GM03348 (cell line): ENCODE results near the gene CPXM2.

Experiments used
- DNase-seq: peaks from one replicate; pipeline ENCODE4 v3.0.0; 2012; ENCODE audit warnings: low spot score

Gene CPXM2

DNA sequence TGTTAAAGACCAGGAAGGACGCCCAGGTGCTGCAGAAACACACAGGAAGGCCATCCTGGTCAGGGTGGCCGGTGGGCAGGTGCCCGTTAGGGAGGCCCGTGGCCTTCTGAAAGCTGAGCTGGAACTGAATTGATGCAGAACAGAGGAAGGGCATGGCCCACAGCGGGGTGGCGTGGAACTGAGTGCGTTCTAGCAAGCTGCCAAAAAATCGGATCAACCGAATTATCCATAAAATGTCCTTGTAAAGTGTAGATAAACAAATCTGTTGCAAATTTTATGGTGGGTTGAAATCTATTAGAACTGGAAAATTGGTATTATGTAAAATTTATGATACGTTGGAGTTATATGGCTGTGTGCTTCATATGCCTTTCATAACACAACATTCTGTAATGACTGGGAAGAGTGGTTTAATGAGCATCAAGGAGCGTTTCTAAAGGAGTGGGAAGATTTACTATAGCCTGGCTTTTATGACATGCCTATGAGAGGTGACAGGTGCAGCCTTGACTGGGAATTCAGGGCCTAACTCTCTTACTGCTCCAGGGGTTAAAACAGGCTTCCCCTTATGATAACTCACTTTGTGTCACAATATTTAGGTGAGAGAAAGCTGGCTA is 117.4 kb downstream of the CPXM2 start:
- DNase-seq, result no peak

DNA sequence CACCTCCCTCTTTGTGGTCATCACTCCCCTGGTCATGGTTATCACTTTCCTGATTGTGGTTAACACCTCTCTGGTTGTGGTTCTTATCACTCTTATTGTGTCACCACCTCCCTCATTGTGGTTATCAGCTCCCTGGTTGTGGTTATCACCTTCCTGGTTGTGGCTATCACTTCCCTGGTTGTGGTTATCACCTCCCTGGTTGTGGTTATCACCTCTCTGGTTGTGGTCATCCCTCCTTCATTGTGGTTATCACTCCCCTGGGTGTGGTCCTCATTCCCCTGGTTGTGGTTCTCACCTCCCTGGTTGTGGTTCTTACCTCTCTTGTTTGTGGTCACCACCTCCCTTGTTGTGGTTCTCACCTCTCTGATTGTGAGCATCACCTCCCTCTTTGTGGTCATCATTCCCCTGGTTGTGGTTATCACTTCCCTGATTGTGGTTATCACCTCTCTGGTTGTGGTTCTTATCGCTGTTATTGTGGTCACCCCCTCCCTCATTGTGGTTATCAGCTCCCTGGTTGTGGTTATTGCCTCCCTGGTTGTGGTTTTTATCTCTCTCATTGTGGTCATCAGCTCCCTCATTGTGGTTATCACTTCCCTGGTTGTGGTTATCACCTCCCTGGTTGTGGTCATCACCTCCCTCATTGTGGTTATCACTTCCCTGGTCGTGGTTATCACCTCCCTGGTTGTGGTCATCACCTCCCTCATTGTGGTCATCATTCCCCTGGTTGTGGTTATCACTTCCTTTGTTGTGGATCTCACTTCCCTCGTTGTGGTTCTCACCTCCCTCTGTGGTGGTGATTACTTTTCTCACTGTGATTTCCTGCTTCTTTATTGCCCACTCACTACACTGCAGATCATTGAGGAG is 118.7 kb downstream of the CPXM2 start:
- DNase-seq, result no peak

- DNase-seq, result no peak
Measured at GRCh38 chr10:123771877-123772644, 119.5 kb downstream of the CPXM2 start.

GRCh38 chr10:123769647-123770046 is 122.0 kb downstream of the CPXM2 start:
- DNase-seq, result no peak

DNA sequence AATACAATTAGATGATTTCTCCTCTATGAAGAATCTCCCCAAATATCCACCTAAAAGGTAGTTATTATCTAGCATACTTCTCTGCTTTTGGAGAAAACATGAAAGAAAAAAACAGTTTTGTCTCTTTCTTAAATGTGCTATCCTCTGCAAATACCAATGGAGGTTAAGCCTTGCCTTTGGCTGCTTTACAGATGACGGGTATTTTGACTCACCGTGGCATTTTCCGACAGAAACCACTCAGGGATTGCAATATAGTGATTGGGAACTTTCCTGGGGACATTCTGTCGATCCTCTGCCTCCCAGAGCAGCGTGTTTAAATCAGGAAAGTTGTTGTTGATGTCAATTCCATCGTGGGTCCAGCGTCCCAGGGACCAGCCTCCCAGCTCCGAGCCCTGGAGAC is 124.8 kb downstream of the CPXM2 start:
- DNase-seq, result no peak

DNA sequence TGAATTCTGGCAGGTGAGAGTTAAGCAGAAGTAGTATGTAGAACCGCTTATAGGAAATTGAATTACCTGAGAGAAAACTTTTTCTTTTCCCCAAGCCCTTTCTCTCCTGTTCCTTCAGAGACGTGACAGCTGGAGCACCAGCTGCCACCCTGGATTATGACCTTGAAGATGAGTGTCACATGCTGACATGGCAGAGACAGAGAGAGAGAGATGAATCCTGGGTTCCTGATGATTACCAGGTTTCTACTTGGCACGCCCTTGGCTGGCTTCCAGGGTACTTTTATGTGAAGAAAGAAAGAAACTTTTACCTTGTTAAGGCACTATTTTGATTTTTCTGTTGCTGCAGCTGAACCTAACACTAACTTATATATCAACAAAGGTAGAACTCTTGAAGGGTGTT is 125.6 kb downstream of the CPXM2 start:
- DNase-seq, result no peak

GRCh38 chr10:123761666-123762230 is 129.9 kb downstream of the CPXM2 start:
- DNase-seq, result no peak

DNA sequence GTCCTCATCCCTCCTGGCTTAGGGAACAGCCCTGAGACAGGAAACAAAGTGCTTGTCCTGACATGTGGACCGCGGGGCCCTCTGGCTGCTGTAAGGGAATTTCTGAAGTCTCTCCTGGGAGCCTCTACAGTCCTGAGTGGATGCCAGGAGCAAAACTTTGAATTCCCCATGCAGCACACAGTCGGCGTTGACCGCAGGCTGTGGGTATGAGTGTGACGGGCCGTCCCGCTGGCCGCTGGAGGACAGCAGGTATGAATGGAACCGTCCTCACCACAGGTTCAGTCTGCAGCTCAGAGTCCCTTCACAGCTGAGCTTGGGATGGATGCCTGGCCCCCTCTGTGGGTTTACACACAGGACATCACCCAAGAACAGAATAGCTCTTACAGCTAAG is 130.6 kb downstream of the CPXM2 start:
- DNase-seq, result no peak

DNA sequence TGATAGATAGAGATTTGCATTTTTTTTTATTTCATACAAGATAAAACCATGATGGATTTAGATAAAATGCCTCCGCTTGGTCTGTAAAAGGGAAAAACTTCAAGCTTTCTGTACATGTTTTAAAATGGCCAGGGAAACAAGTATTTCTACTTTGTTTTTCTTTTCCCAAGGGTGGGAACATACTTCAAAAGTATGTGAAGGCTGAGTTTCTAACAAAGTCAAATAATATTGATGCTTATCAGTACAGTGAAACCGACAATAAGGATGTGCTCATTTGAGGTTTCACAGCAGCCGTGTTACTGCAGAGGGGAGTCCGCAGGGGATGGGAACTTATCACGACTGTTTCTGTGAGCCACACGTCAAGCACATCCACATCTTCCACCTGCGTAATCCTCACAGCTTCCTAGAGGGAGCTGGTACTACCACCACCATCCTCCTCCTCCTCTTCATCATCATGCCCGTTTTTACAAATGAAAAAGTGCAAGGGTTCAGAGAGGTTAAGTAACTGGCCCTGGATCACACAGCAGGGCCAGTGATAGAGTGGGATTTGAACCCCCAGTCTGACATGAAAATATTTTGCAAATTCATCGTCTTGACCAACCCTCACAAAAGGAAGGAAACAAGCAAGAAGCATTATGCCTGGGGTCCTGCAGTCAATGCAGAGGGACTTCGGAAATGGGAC is 131.1 kb downstream of the CPXM2 start:
- no peak for DNase-seq

DNA sequence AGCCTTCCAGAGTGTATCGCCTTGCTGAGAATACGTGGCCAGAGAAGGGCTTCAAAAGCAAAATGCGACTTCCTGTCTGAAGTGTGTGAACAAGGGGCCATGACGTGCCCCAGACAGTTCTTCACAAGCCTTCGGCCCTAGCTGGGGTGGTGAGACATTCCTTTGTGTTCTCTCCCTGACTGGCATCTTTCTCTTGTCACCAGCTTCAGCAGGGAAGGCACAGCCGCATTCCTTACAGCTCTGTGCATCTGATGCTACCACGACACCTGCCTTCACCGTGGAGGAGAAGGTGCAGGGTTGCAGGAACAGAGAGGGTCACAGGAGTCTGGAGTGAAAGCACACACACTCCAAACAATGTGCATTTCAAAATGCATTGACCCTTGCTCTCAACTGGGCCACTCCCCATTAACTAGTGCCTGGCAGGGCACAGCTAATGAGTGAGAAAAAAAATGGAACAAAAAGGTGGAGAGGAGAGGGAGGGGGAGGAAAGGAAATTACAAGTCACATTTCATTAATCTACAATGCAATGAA is 132.0 kb downstream of the CPXM2 start:
- DNase-seq, result no peak

GRCh38 chr10:123759041-123759440 is 132.6 kb downstream of the CPXM2 start:
- DNase-seq, result no peak

DNA sequence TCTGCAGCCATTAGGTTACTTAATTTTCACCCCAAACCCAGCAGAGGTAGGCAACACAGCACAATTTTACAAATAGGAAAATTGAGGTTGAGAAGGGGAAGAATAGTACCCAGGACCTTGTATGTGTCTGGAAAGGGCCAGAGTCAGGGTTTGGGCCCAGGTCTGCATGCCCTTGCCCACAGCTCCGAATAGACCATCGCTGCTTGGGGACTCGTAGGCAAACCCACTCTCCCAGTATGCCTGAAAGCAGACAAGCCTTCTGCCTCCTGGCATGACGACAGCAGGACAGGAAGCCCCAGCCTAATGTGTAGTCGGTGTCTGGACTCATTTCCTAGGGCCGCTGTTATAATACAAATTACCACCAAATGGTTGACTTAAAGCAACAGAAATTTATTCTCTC is 133.8 kb downstream of the CPXM2 start:
- DNase-seq, result no peak

- DNase-seq, result no peak
Measured at GRCh38 chr10:123755061-123755460, 136.5 kb downstream of the CPXM2 start.

GRCh38 chr10:123754123-123754522 is 137.5 kb downstream of the CPXM2 start:
- no peak for DNase-seq

- DNase-seq, result no peak
Measured at GRCh38 chr10:123751342-123752134, 140.1 kb downstream of the CPXM2 start.

DNA sequence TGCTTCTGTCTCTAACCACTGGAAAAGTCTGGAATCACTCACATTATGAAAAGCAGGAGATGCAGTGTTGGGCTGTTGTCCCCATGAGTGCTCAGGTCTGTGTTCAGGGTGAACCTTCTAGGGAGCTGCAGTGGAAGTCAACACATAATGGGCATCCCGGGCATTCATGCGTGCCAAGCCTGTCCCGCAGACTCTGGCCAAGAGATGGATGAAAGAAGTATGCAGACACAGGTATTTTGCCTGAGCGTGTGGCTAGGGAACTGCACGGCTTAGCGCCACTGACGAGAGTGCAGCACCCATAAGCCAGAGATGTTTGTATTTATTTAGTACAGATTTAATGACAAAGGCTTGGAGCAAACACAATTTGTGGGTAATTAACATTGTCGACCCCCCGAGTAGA is 140.7 kb downstream of the CPXM2 start:
- no peak for DNase-seq

GRCh38 chr10:123748711-123749110 is 142.9 kb downstream of the CPXM2 start:
- no peak for DNase-seq

GRCh38 chr10:123747426-123747825 is 144.2 kb downstream of the CPXM2 start:
- no peak for DNase-seq

DNA sequence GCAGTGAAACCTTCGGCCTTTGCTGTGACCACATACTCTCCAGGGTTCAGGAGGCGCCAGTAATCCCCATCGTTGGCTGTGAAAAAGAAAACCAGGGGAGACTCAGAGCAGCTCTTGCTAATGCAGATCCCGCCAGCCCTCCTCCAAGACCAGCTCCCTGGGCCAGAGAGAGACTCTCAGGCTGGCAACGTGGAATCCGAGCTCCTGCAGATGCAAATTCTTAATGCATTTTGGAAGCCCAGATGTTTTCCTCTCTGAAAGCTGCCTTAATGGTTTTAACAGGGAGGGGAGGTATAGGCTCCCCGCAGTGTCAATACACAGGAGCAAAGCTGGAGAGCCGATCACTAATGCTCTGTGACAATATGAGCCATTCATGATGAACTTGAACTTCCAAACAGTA is 144.7 kb downstream of the CPXM2 start:
- DNase-seq, result no peak

DNA sequence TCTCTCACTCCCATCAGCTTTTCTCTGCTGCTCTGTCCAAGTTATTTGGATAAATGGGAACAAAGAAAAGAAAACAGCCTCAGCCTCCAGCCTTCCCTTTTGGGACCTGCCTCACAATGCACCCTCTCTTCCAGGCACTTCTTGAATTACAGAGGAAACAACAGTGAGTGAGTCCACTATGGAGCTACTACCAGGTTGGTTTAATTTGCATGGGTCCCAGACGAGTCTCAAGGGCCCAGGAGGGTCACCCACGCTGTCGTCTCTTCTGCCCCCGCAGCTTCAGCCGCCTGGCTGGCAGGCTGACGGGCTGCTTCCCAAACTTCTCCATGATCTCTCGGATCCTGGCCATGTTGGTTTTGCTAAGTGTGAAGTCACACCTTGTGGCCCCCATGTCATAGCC is 145.1 kb downstream of the CPXM2 start:
- no peak for DNase-seq

- DNase-seq, result no peak
Measured at GRCh38 chr10:123746061-123746460, 145.5 kb downstream of the CPXM2 start.
